Stomach (tissue), 4 donors: ENCODE measurements around the gene RIMS4.

Experiments used
- POLR2A ChIP-seq, 4 donors: fragments of 450-650 bp; IDR thresholded peaks; one replicate each; pipeline ENCODE4 v1.6.1; 2016; ENCODE audit warnings: antibody characterized with exemption in 4 of 4, control low read depth in 2 of 4, mild to moderate bottlenecking in 1 of 4, moderate library complexity in 1 of 4
- TF ChIP-seq, protein P1 (sequence below), 7 experiments: fragments of 450-650 bp in 4 of 7; fragments of 200-600 bp in 3 of 7; sonication (generic) in 3 of 7; IDR thresholded peaks; one replicate each; pipeline ENCODE4 v1.5.1; 2016 to 2019; ENCODE audit warnings: antibody characterized with exemption in 7 of 7, control low read depth in 2 of 7, mild to moderate bottlenecking in 1 of 7

DNA sequence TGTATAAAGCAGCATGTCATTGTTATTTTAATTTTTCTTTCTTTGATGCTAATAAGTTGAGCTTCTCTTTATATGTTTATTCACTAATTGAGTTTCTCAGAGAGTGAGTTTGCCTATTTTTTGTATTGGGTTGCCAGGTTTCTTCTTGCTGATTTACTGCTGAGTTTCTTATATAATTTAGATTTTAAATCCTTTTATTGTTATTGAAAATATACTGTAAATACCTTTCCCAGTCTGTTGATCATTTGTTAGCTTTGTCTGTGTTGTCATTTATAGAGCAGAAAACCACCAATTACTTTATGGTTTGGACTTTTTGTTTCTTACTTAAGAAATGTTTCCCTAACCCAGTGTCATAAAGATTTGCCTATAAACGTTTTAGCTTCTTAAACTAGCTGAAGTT, 17.1 kb upstream of the RIMS4 start:
- TF ChIP-seq, protein P1, sequence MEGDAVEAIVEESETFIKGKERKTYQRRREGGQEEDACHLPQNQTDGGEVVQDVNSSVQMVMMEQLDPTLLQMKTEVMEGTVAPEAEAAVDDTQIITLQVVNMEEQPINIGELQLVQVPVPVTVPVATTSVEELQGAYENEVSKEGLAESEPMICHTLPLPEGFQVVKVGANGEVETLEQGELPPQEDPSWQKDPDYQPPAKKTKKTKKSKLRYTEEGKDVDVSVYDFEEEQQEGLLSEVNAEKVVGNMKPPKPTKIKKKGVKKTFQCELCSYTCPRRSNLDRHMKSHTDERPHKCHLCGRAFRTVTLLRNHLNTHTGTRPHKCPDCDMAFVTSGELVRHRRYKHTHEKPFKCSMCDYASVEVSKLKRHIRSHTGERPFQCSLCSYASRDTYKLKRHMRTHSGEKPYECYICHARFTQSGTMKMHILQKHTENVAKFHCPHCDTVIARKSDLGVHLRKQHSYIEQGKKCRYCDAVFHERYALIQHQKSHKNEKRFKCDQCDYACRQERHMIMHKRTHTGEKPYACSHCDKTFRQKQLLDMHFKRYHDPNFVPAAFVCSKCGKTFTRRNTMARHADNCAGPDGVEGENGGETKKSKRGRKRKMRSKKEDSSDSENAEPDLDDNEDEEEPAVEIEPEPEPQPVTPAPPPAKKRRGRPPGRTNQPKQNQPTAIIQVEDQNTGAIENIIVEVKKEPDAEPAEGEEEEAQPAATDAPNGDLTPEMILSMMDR (IDR thresholded peaks at IDR 0.05) = no peak
- TF ChIP-seq POLR2A (IDR thresholded peaks at IDR 0.05) = no peak
